ENCODE data around the gene MED13.

- TF ChIP-seq CTCF (IDR thresholded peaks at IDR 0.05) (no peak), POLR2A (IDR thresholded peaks at IDR 0.05) (no peak)
These were observed at the start of gene MED13 for GRCh38 chr17:62064791-62065563.
